Tibial nerve (tissue), 4 donors: ENCODE results near the gene TSGA10IP.

Experiments used
- CTCF ChIP-seq, 5 experiments: fragments of 200-600 bp in 3 of 5; fragments of 450-650 bp in 2 of 5; sonication (generic) in 3 of 5; IDR thresholded peaks; one replicate each; pipeline ENCODE4 v1.5.1; 2016 to 2019; ENCODE audit warnings: antibody characterized with exemption in 5 of 5, mild to moderate bottlenecking in 3 of 5, moderate library complexity in 2 of 5
- EP300 ChIP-seq, 2 donors: sonication (generic); formaldehyde crosslinking; IDR thresholded peaks; one replicate each; pipeline ENCODE4 v1.6.1; 2017; ENCODE audit warnings: antibody characterized with exemption in 2 of 2, mild to moderate bottlenecking in 1 of 2
- POLR2A ChIP-seq, 2 donors: fragments of 450-650 bp; IDR thresholded peaks; one replicate each; pipeline ENCODE4 v1.6.1; 2017; ENCODE audit warnings: antibody characterized with exemption in 2 of 2, mild to moderate bottlenecking in 2 of 2, moderate library complexity in 2 of 2

- TF ChIP-seq CTCF (IDR thresholded peaks at IDR 0.05), result no peak
- no peak for TF ChIP-seq POLR2A (IDR thresholded peaks at IDR 0.05)
- TF ChIP-seq EP300 (IDR thresholded peaks at IDR 0.05), result no peak
Observed at GRCh38 chr11:66004186-66004585, 58.9 kb downstream of the TSGA10IP start.
